HL-60/S4 treated with retinoic acid at 250 ng/mL for 4 days and 3 days (cell line): ENCODE results near the gene SGO2.
"Not testable (repeated sequence)": the region's sequence is repeated elsewhere in the genome, so short reads cannot be mapped to it uniquely, and the experiment has no call there.

ENCODE experiments used
- in situ Hi-C: fragments of 300-500 bp; cut with MboI; formaldehyde crosslinking; loops from 2 replicates; pipeline ENCODE4 v1.7.0; 2022; ENCODE audit warnings: low sequenced_read_pairs

Gene SGO2

GRCh38 chr2:200617156-200618053, 91.4 kb downstream of the SGO2 start:
- in situ Hi-C loops: no loop called here

- in situ Hi-C loops: no loop called here
Measured at GRCh38 chr2:200618054-200618419, 92.0 kb downstream of the SGO2 start.

- in situ Hi-C loops: no loop called here
Measured at GRCh38 chr2:200618590-200619021, 92.6 kb downstream of the SGO2 start.

GRCh38 chr2:200619279-200619678, 93.3 kb downstream of the SGO2 start:
- in situ Hi-C loops: no loop called here

GRCh38 chr2:200620606-200621390, 94.8 kb downstream of the SGO2 start:
- in situ Hi-C loops: no loop called here

GRCh38 chr2:200622106-200622505, 96.1 kb downstream of the SGO2 start:
- in situ Hi-C loops: no loop called here

GRCh38 chr2:200624026-200624425, 98.0 kb downstream of the SGO2 start:
- in situ Hi-C loops: no loop called here

- in situ Hi-C loops: no loop called here
Measured at GRCh38 chr2:200624658-200625057, 98.7 kb downstream of the SGO2 start.

- in situ Hi-C loops: no loop called here
Measured at GRCh38 chr2:200625282-200625681, 99.3 kb downstream of the SGO2 start.

GRCh38 chr2:200625958-200626363, 100.0 kb downstream of the SGO2 start:
- in situ Hi-C loops: no loop called here

- in situ Hi-C loops: no loop called here
Measured at GRCh38 chr2:200627110-200627770, 101.2 kb downstream of the SGO2 start.

- in situ Hi-C loops: not testable (repeated sequence)
Measured at GRCh38 chr2:200628461-200628860, 102.5 kb downstream of the SGO2 start.

GRCh38 chr2:200631287-200631686, 105.3 kb downstream of the SGO2 start:
- in situ Hi-C loops: no loop called here
